ENCODE data around the gene TCF12. TPM values are rescaled to one million over a fixed set of nuclear protein-coding genes. Genes with fewer than 3 reads are reported as not detected.

The TCF12 gene
- total and polyA plus RNA-seq, 11 donors, result 6.5 to 77.3 (median 43.5) TPM

DNA sequence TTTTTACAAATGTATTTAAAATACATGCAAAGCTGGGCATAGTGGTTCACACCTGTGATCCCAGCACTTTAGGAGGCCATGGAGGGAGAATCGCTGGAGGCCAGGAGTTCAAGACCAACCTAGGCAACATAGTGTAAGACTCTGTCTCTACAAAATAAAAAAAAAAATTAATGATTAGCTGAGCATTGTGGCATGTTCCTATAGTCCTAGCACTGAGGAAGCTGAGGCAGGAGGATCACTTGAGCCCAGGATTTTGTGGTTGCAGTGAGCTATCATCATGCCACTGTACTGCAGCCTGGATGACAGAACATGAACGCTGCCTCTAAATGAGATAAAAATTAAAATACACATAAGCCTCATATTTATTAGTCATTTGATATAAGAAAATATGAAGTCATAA, 142.8 kb downstream of the TCF12 start:
- ATAC-seq (no peak), DNase-seq (no peak)
- TF ChIP-seq POLR2A (IDR thresholded peaks at IDR 0.05), result no peak
- Histone ChIP-seq H3K4me1 (peaks cover 0 to 49% (median 25%) of the 10 kb centered on the region in 12 donors), H3K9me3 (no peaks in the 10 kb centered on the region), H3K4me3 (no peak overlapping the region), H3K36me3 (peaks cover 0 to 4% (median 0%) of the 10 kb centered on the region in 9 donors), H3K27me3 (no peaks in the 10 kb centered on the region), H3K27ac (no peak overlapping the region)
- intact Hi-C loops (cut with DNase I), result no loop called here
- WGBS, 4 donors, result 93 to 96% (median 95%) methylated on average over 2 of the region's 2 CpGs

DNA sequence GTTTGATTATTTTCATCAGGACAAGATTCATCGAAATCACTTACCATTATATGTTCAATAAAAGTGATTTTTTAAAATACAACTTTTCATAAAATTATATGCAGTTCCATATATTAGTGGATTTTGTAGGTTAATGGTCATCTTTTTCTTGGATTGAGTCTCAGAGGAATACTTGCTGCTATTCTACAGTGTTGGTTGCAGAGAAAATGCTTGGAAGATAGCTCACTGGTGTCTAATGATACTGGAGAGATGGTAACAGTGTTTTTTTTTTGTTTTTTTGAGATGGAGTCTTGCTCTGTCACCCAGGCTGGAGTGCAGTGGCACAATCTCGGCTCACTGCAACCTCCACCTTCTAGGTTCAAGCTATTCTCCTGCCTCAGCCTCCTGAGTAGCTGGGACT, 143.3 kb downstream of the TCF12 start:
- Histone ChIP-seq H3K27me3 (no peaks in the 10 kb centered on the region), H3K4me3 (no peak overlapping the region), H3K27ac (no peak overlapping the region), H3K9me3 (no peaks in the 10 kb centered on the region), H3K36me3 (peaks cover 0 to 4% (median 0%) of the 10 kb centered on the region in 9 donors), H3K4me1 (peaks cover 0 to 49% (median 23%) of the 10 kb centered on the region in 12 donors)
- no peak for TF ChIP-seq POLR2A (IDR thresholded peaks at IDR 0.05)
- TF ChIP-seq, protein P1, sequence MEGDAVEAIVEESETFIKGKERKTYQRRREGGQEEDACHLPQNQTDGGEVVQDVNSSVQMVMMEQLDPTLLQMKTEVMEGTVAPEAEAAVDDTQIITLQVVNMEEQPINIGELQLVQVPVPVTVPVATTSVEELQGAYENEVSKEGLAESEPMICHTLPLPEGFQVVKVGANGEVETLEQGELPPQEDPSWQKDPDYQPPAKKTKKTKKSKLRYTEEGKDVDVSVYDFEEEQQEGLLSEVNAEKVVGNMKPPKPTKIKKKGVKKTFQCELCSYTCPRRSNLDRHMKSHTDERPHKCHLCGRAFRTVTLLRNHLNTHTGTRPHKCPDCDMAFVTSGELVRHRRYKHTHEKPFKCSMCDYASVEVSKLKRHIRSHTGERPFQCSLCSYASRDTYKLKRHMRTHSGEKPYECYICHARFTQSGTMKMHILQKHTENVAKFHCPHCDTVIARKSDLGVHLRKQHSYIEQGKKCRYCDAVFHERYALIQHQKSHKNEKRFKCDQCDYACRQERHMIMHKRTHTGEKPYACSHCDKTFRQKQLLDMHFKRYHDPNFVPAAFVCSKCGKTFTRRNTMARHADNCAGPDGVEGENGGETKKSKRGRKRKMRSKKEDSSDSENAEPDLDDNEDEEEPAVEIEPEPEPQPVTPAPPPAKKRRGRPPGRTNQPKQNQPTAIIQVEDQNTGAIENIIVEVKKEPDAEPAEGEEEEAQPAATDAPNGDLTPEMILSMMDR (IDR thresholded peaks at IDR 0.05), result no peak
- ATAC-seq, result no peak
- DNase-seq, result no peak
- 94 to 98% (median 97%) methylated on average over 2 of the region's 2 CpGs for WGBS, 4 donors
- intact Hi-C loops (cut with DNase I), result no loop called here

- H3K27me3 ChIP-seq, result no peaks in the 10 kb centered on the region
- no peak overlapping the region for H3K4me3 ChIP-seq
- H3K36me3 ChIP-seq, result peaks cover 0 to 4% (median 0%) of the 10 kb centered on the region in 9 donors
- intact Hi-C loops (cut with DNase I), result no loop called here
- TF ChIP-seq POLR2A (IDR thresholded peaks at IDR 0.05), result no peak
- TF ChIP-seq, protein P1 (IDR thresholded peaks at IDR 0.05), result no peak
- DNase-seq (no peak), ATAC-seq (no peak)
- peaks cover 0 to 31% (median 4%) of the 10 kb centered on the region in 12 donors for H3K4me1 ChIP-seq
- no peaks in the 10 kb centered on the region for H3K9me3 ChIP-seq
- H3K27ac ChIP-seq, result no peak overlapping the region
Measured at GRCh38 chr15:57064033-57064432, 145.6 kb downstream of the TCF12 start.

DNA sequence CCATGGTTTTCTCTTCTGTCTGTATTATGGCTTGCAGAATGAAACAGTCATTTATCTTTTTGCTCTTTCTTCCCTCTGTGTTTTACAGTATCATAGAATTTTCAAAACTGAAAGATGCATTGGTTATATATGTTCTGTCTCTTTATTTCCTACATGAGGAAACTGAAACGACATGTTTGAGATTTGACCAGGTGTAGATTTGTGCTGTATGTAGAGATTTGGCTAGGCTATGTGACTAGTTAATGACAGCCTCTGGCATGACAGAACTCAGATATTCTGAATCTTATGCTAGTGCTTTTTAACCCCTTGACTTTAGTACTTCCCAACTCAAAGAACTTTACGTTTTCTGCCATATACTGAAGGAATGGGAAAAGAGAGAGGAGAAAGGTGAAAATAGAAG, 151.0 kb downstream of the TCF12 start:
- Histone ChIP-seq H3K27ac (no peak overlapping the region), H3K4me1 (peaks cover 0 to 31% (median 14%) of the 10 kb centered on the region in 12 donors), H3K36me3 (no peaks in the 10 kb centered on the region), H3K4me3 (no peak overlapping the region), H3K9me3 (no peaks in the 10 kb centered on the region), H3K27me3 (no peaks in the 10 kb centered on the region)
- TF ChIP-seq, protein P1 (IDR thresholded peaks at IDR 0.05), result no peak
- TF ChIP-seq POLR2A (IDR thresholded peaks at IDR 0.05), result no peak
- intact Hi-C loops (cut with DNase I), result no loop called here
- no peak for ATAC-seq
- WGBS, 4 donors, result 64 to 69% (median 64%) methylated on average over 2 of the region's 2 CpGs
- no peak for DNase-seq

DNA sequence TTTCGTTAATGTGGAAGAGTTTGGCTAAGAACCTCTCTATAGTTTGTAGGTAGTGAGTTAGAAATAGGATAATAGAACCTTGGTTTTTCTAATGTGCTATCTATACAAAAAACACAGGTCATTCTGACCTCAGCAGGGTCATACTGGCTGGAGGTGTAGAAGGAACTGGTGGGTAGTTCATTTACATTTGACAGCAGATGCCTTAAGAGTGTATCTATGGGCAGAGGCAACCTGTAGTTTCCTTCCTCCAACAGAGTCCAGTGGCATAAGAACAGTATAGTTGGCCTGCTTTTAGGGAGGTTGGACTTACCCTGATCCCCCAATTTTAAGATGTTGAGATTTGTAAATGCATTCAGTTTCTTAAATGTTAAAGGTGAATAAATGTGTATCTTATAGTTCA, 152.2 kb downstream of the TCF12 start:
- H3K9me3 ChIP-seq, result no peaks in the 10 kb centered on the region
- intact Hi-C loops (cut with DNase I), result no loop called here
- no peaks in the 10 kb centered on the region for H3K36me3 ChIP-seq
- DNase-seq (no peak), ATAC-seq (no peak)
- WGBS, 4 donors, result 91 to 96% (median 94%) methylated on average over 1 of the region's 1 CpG
- H3K27me3 ChIP-seq, result no peaks in the 10 kb centered on the region
- no peak for TF ChIP-seq POLR2A (IDR thresholded peaks at IDR 0.05)
- TF ChIP-seq, protein P1 (IDR thresholded peaks at IDR 0.05), result no peak
- no peak overlapping the region for H3K4me3 ChIP-seq
- H3K27ac ChIP-seq, result no peak overlapping the region
- H3K4me1 ChIP-seq, result peaks cover 0 to 37% (median 14%) of the 10 kb centered on the region in 12 donors
